GM19372 (cell line): ENCODE measurements around the gene PCDHGB2.
"Not testable (repeated sequence)": the region's sequence is repeated elsewhere in the genome, so short reads cannot be mapped to it uniquely, and the experiment has no call there.

Experiments
- ATAC-seq: cut with Tn5 transposase; IDR thresholded peaks from one replicate; pipeline ENCODE4 v1.9.1; 2021; ENCODE audit warnings: mild to moderate bottlenecking, low read depth, moderate library complexity; ENCODE audit not compliant: unreplicated experiment

The PCDHGB2 gene

GRCh38 chr5:141359790-141360426, at the start of gene PCDHGB2:
PCDHGB2 (plus strand) TSS chr5:141359994; CDS start chr5:141360136, 142 bp downstream.
- ATAC-seq = no peak

GRCh38 chr5:141313711-141314110, 46.1 kb upstream of the PCDHGB2 start:
- ATAC-seq = no peak

- not testable (repeated sequence) for ATAC-seq
Measured at GRCh38 chr5:141316963-141317362, 42.8 kb upstream of the PCDHGB2 start.

- ATAC-seq = no peak
Measured at GRCh38 chr5:141319202-141319601, 40.6 kb upstream of the PCDHGB2 start.

- ATAC-seq = no peak
Measured at GRCh38 chr5:141319699-141320098, 40.1 kb upstream of the PCDHGB2 start.

- ATAC-seq = peak; percentile 93
Measured at GRCh38 chr5:141320225-141321169, 39.3 kb upstream of the PCDHGB2 start, which contains the start of gene TAF7. TAF7 (minus strand) TSS chr5:141320784; CDS start chr5:141320044, 740 bp downstream.

- ATAC-seq = no peak
Measured at GRCh38 chr5:141322261-141322660, 37.5 kb upstream of the PCDHGB2 start.

GRCh38 chr5:141326088-141326854, 33.5 kb upstream of the PCDHGB2 start:
- no peak for ATAC-seq

- ATAC-seq = no peak
Measured at GRCh38 chr5:141328231-141328630, 31.6 kb upstream of the PCDHGB2 start.

GRCh38 chr5:141330299-141331080, 29.3 kb upstream of the PCDHGB2 start, which contains the start of gene PCDHGA1:
PCDHGA1 (plus strand) TSS chr5:141330514.
- ATAC-seq = no peak

GRCh38 chr5:141332571-141332970, 27.2 kb upstream of the PCDHGB2 start:
- not testable (repeated sequence) for ATAC-seq

- no peak for ATAC-seq
Measured at GRCh38 chr5:141338538-141339306, 21.1 kb upstream of the PCDHGB2 start, which contains the start of gene PCDHGA2. PCDHGA2 (plus strand) TSS chr5:141338760.

GRCh38 chr5:141340781-141341354, 18.9 kb upstream of the PCDHGB2 start:
- not testable (repeated sequence) for ATAC-seq

- no peak for ATAC-seq
Measured at GRCh38 chr5:141342773-141343172, 17.0 kb upstream of the PCDHGB2 start.

- no peak for ATAC-seq
Measured at GRCh38 chr5:141343242-141343952, 16.4 kb upstream of the PCDHGB2 start, which contains the start of gene PCDHGA3. PCDHGA3 (plus strand) TSS chr5:141343829; CDS start chr5:141344034, 205 bp downstream.

GRCh38 chr5:141343953-141344463, 15.8 kb upstream of the PCDHGB2 start:
- no peak for ATAC-seq

GRCh38 chr5:141345327-141345726, 14.5 kb upstream of the PCDHGB2 start:
- ATAC-seq = no peak

- ATAC-seq = not testable (repeated sequence)
Measured at GRCh38 chr5:141346017-141346416, 13.8 kb upstream of the PCDHGB2 start.
